SIG-M5 treated with dmso at 0.1 percent for 504 hours (cell line): ENCODE data around the gene CEP131.

ENCODE experiments used
- DNase-seq: peaks from one replicate; lab custom pipeline; 2025; ENCODE audit not compliant: unreplicated experiment; lab: John Stamatoyannopoulos, UW

The CEP131 gene

DNA sequence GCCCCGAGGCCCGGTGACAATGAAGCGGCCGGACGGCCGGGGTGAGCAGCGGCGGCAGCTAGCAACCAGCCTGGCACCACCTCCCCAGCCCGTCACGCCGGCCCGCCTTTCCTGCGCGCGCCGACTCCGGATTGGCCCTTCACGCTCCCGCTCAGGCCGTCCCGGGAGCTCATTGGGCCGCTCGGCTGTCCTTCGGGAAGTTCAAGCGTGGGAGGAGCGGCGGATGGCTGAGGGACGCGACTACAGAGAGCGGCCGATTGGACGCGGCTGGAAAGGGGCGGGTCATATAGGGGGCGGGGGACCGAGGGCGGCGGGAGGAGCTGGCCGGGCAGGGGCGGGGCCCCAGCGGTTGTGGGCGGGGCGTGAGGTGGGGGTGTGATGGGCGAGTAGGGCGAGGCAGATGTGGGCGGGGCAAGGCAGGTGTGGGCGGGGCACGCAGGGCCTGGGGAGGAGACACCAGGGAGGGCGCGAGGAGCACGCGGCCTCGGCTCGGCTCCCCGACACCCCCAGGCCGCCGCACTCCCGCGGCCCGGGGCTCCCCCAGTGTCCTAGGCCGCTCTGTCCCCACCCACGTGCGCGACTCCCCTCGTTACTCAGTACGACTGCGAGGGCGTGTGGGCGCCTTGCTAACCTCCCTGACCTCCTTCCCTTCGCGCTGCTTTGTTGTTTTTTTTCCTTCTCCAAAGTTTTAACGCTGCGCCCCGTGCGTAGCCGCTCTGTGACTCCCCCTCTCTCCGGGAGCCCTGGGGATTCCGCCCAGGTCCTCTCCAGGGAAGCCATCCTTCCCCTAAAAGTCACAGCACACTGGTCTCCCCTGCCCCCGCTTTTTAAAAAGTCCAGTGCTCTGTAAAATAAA lies at the start of gene CEP131:
TSS of gene CEP131 (minus strand) at position 60 of the 856 bp plus-strand sequence. CDS start 2,909 bp downstream, outside the sequence.
- peak; percentile 96 for DNase-seq

DNA sequence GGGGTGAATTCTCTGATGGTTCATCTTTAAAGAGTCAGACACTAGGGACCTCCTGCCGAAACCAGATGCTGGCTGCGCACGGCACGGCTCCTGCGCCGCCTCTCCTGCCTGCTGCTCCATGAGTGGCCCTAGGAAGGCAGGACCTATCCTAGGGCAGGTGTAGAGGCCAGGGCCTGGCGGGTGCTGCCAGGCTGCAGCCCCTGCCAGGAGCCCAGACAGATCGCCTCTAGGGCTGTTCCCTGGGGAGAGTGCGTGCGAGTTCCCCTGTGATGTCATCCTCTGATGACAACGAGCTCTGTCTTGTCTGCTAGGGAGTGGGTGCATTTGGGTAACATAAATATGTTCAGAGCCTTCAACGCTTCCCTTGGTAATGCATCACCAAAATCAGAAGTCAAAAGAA lies 48.5 kb upstream of the CEP131 start:
- no peak for DNase-seq

DNA sequence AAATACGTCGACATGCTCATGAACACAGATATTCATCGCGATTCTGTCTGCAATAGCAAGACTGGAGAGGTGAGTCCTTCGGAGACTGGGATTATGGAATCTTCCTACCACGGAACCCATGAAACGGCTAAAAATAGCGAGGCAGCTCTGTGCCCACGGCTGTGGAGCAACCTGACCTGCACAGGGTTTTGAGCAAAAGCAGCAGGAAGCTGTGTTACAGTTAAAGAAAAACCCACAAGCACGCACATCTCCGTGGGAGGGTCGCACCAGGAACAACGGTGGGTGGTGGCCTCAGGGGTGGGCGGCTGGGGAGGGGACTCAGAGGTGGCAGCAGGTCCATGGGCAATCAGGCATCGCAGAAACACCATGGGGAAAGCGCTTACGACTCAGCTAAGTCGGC lies 47.5 kb upstream of the CEP131 start:
- DNase-seq: no peak

DNA sequence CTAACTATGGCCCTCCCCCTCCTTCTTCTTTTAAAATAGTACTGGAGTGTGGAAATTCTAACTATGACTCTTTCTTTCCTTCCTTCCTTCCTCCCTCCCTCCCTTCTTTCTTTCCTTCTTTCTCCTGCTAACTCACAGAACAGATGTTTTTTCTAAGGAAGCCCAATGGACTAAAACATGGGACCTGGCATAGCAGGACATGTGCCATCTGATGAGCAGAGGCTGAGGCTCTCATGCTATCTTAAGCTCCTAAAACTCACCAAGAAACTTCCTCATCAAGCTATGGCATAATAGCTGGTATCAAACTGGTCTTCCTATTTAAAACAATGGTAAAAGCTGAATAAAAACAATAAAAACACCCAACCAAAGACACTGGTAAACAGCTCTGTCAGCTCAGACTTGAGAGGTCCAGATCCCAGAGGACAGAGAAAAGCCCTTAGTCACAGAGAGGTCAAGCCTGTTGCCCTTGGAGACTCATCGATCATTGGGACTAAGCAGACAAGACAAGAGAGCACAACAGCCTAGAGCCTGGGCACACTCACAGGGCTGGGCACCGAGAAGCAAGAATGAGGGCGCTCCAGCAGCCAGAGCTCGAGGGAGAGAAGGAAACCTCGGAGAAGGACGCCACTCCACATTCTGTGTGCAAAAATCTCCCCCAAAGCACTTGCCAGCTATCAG lies 44.8 kb upstream of the CEP131 start:
- DNase-seq: no peak

DNA sequence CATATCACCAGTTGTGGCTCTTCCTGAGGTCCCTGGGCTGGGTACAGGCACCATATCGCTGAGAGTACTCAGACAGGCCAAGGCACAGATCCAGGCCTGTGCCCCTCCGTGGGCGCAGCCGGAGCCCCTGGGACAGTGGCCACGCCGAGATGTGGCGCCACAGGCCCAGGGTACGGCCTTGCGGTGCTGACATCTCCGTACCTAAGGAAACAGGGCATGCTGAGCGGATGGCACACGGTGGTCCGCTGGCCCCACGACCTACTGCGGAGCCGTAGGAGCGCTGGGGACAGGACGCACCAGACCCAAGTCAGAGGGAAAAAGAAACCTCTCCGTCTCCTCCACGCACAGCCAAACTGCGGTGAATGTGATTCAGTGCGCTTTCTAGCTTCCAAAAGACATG lies 42.8 kb upstream of the CEP131 start:
- DNase-seq: no peak

DNA sequence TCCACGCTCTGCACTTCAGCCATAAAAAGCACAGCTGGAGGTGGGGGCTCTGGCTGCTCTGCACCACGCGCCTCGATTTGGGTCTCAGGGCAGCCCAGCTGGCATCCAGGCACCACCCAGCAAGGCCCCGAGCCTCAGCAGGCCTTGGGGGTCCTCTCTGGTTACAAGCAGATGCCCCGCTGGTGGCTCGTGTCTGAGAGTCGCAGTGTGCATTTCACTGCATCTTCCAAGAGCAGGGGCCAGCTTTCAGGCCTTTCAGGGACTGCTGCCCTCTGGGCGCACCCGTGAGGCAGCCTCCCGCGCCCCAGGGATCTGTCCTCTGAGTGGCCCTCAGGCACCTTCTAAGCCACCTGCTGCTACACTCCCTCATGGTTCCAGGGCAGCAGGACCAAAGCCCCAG lies 41.9 kb upstream of the CEP131 start:
- DNase-seq: no peak

DNA sequence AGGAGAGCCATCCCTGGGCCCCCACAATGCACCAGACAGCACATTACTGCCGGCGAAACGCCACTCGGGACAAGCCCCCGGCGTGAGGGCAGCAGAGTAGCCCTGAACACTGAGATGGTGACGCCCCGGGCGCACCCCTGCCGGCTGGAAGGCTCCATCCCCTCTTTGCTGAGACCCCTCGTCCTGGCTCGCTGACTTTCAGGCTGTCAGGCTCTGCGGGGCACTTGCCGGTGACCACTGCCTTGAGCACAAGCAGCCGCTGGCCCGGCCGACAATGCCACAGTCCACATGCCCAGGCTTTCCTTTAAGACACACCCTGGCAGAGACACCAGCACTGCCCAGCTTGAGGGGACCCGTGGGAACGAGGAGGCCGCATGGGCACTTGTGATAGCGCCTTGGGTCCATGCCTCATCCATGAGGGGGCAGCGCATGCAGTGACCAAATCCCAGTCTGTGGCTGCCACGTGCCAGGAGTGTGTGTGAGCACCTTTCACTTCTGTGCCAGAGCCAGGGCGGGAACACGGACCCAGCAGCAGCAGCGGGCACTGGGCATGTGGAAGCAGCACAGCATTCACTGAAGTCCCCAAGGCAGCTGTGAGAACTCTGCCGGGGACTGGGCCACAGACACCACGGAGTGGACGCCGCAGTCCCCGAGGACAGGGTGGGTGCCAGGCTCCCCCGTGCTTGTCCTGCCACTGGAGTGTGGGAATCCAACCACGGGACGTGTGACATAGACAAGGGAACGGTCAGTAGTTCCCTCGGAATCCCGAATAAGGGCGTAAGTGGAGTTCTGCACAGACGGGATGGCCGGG lies 40.8 kb upstream of the CEP131 start:
- no peak for DNase-seq

DNA sequence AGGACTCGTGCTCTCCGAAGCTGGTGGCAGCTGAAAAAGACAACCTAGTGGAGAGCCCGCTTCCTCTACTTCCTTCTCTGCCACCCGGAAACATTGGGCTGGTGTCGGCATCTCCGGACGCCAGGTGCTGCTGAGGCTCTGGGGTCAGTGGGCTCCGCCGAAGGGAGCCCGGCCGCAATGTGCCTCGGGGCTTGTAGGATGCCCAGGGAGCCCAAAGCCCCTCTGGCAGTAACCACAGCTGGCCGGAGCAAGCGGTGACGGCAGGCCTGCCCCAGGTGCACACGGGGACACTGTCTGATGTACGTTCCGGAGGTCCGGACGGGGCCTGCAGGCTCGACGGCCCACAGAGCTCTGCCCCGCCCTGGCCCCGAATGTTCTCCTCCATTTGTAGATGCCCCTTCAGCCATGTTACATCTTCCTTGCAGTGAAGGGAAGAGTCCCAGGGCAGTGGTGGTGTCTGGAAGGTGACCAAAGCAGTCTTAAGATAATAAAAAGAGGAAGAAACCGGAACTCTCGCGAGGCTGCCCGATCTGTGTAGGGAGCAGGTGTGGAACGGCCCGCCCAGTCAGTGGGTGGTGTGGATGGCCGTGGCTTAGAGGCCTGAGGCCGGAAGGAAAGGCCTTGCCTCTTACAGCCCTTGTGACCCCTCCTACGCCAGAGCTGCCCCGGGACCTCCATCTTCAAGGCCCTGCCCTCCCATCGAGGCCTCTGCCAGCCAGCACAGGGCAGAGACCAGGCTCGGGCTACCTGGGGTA lies 39.0 kb upstream of the CEP131 start:
- no peak for DNase-seq

DNA sequence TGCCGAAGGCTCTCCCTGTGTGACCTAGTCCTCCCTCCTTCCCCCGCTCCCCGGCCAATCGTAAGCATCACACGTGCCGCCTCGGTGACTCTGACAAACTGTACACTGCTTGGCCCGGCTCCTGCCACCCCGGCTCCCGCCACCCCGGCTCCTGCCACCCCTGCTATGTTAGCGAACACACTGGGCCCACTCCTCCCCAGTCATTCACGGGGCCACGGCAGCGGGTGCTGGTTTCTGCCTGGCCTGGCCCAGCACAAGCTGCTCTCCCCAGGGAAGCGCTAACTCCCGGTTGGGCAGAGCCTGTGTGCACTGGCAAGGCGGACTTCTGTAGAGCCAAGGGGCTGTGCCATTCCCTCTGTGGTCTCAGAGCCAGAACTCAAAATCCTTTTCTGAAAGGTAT lies 38.3 kb upstream of the CEP131 start:
- no peak for DNase-seq

DNA sequence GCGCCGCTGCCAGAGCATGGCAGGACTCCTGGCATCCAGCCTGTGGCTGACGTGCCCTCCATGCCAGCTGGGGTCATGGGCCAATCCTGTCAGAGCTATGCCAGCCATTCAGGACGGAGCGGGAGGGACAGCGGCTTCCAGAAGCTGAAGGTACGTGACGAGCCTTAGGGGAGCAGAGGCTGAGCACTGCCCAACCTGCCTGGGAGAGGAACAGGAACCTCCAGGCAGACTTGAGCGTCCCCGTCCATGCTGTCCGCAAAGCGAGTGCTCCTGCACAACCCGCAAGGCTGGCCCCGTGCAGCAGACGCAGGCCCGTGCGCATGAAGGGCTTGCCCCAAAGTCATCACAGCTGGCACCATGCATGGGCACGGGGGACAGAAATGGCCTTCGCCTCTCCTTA lies 37.9 kb upstream of the CEP131 start:
- no peak for DNase-seq

DNA sequence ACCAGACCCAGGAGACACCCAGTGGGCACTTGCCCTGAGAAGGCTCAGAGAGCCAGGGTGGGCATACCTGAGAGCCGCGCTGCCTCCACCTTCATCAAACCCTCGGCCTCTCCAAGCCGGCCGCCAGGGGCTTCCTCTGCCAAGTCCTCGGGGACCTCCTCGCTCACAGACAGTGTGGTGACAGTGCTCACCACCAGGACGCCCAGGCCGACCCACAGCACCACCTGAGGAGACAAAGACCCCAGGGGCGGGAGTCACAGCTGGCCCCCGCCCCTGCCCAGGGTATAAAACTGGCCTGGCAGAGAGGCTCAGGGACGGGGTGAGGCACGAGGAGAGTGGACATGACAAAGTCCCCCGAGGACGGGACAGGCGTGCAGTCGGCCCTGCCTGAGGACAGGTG lies 37.4 kb upstream of the CEP131 start:
- DNase-seq: no peak

DNA sequence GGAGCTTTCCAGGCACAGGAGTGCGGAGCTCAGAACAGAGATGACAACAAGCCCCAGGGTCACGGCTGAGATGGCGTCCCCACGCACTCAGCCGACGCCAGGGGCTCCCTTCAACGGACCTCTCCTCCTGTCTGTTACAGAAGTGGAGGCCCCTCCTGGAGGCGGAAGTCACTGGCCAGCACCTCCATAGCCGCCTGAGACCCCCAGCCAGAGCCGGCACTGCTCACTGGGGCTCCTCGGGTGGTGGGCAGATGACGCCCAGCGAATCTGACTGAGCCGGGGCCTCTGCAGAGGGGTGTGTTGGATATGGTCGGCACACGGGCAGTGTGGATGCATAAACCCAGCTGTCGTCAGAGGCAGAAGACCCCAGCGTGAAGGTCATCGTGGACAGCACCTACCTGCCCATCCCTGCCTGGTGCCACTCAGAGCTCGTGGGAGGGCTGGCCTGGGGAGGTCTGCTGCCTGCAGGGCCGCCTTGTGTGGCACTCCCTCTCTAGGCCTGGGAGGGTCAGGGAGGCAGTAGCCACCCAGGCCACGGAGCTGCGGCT lies 36.4 kb upstream of the CEP131 start:
- no peak for DNase-seq

DNA sequence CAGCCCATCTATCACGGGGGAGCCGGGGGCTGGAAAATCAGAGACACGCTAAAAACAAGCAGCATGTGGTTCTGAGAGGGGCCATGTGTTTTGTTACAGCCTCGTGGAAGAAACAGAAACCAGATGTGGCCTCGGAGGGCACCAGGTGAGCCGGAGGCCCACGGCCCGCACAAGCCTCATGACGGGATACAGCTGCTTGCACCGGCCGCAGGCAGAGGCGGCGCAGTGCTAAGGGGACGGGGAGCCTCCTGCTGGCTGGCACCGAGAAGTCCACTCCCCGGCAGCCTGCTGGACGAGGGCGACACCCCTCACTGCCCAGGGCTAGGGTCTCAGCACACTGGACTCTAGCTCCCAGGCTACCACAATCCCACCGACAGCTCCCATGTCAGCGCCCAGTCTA lies 35.5 kb upstream of the CEP131 start:
- no peak for DNase-seq

DNA sequence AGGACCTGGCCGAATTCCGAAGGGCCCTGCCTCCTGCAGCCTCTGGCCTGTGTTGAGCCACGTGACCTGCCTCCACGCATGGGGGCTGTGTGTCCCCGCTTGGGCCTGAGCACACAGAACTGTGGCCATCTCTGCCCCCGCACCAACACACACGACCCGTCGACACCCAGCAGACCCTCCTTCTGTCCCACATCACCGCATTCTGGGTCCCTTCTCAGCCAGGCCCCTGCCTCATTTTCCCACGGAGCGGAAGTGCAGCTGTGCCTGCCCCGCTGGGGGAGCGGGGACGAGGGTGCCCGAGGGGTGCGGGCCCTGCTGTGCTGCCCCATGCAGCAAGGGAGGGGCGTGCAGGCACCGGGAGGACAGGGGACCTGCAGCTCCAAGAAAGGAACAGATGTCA lies 34.8 kb upstream of the CEP131 start:
- DNase-seq: no peak

DNA sequence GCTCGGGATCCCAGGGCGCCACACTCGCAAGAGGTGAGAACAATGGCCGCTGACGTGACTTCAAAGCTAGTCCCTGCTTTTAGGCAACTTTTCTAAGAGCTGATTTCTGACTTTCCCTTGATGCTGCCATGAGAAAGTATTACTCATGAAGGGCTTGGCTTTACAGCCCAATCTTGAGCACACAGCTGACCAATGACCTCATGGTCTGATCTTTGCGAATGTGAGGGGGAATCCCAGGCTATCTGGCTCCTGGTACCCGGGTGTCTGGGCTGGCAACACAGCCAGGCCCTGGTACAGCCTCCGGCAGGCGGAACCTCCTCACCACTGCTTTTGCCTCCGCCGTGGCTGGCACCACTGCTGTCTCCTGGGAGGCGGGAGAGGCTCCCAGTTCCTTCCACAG lies 33.9 kb upstream of the CEP131 start:
- no peak for DNase-seq

DNA sequence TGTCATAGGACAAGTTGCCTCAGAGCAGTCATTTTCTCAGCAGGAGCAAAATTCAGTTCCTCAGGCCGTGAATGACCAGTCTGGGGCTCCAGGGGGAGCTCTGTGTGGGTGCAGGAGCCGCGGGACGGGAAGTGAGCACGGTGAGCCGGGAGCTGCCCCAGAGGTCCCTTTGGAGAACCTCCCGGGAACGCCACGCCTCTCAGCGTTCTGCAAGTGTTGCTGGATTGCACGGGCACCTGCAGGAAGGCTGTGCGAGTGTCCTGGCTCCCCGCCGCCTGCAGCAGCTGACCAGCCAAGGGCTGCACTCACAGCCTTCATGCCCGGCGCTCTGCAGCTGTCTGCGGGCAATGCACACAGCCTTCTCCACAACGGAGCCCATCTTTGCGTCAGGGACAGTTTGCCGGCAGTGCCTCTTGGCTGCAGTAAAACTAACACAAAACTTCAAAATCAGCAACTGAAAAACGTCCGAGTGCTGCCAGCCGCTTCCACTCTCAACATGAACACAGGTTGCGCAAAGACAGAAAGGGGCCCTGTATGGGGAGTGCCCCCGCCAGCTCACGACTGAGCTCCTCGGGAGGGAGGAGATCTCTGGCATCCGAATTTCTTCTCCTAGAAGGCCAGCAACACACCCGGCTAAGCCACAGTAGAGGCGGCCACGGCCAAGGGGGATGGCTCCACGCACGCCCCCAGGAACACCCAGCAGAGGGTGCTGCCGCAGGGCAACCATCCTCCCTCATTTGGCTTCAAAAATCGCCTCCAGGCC lies 32.4 kb upstream of the CEP131 start:
- DNase-seq: peak; percentile 94

DNA sequence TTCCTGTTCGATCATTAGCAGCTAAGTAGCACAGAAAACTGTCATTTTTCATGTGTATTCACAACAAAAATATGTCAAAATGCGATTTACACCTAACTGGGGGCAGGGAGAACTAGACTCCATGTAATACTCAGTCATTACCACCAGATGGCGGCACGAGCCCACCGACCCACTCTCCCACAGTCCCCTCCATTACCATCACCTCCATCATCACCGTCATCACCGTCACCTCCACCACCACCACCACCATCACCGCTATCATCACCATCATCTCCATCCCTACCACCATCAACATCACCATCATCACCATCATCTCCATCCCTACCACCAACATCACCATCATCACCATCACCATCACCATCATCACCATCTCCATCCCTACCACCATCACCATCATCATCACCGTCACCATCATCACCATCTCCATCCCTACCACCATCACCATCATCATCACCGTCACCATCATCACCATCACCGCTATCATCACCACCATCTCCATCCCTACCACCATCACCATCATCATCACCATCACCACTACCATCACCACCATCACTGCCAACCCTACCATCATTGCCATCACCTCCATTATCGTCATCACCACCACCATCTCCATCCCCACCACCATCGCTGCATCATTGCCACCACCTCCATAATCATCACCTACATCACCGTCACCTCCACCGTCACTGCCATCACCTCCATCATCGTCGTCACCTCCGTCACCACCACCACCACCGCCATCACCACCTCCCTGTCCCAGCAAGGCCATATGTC lies 30.8 kb upstream of the CEP131 start:
- DNase-seq: peak; percentile 32

DNA sequence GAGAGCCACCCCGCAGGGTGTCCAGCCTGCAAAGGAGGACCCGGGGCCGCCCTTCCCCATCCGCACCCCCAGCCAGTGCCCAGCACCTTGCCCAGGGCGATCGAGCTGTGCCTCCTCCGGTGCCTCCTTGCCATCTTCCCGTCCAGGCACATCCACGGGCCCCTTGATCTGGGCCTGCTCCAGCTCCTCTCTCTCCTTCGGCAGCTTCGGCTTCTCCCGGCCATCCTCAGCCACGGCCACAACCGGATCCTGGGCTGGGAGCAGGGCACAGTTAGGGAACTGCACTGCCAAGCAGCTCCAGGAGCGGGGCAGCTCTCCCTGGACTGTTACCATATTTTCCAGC lies 30.2 kb upstream of the CEP131 start:
- no peak for DNase-seq

DNA sequence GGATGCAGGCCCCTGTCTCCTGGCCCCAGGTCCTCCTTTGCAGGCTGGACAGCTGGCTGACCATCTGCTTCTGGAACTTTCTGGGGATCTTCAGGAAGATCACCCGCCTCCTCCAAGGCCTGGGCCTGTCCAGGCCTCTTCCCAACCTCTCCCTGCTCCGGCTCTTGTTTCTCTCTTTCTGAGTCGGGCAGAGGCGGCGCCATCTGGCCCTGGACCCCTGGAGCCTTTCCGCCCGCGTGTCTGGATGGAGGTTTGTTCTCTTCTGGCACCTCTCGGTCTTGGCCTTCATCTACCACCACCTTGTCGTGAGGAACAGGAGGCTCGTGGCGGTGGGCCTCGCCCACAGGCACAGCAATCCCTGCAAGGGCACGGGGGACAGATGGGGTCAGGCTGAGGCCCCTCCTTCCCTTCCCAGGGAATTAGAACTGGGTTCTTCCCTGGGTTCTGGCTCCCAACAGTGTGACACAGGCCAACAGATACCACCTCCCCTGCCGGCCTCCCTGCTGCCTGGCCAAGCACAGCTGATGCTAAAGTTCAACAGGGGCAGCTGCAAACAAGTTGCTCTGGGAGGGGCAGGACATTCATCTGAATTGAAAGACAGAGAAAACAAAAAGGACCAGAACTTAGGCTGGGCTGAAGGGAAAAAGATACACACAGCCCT lies 29.7 kb upstream of the CEP131 start:
- no peak for DNase-seq
